Neural cell (in vitro differentiated cells): Measurements from ENCODE around the gene RAD51B. TPM values are rescaled to one million over a fixed set of nuclear protein-coding genes. Genes with fewer than 3 reads are reported as not detected.

Source experiments
- H2AFZ ChIP-seq: fragments of 200-600, 300-800 bp; sonication (generic), shearing (Covaris generic); 2 replicates; pipeline ENCODE4 v1.6.0; 2014; ENCODE audit warnings: low read depth, mild to moderate bottlenecking, antibody characterized with exemption, low read length, moderate library complexity
- H3F3A ChIP-seq: fragments of 200-600 bp; shearing (Covaris generic); 2 replicates; pipeline ENCODE4 v1.6.1; 2016; ENCODE audit warnings: mild to moderate bottlenecking, moderate library complexity, mixed read lengths, antibody characterized with exemption, low read length; ENCODE audit not compliant: insufficient read depth, poor library complexity, severe bottlenecking
- H3K27ac ChIP-seq: fragments of 200-600, 300-800 bp; sonication (generic), shearing (Covaris generic); 2 replicates; pipeline ENCODE4 v1.5.1; 2014; ENCODE audit warnings: mild to moderate bottlenecking, low read length, moderate library complexity
- H3K27me3 ChIP-seq: fragments of 300-800, 200-600 bp; sonication (generic), shearing (Covaris generic); 2 replicates; pipeline ENCODE4 v1.6.0; 2014; ENCODE audit warnings: mild to moderate bottlenecking, low read depth, low read length, moderate library complexity; ENCODE audit not compliant: insufficient read depth
- H3K36me3 ChIP-seq: fragments of 300-800, 200-600 bp; sonication (generic), shearing (Covaris generic); 2 replicates; pipeline ENCODE4 v1.5.1; 2014; ENCODE audit warnings: mild to moderate bottlenecking, antibody characterized with exemption, low read length, moderate library complexity; ENCODE audit not compliant: insufficient read depth
- H3K4me2 ChIP-seq: fragments of 300-800, 200-600 bp; sonication (generic), shearing (Covaris generic); 2 replicates; pipeline ENCODE4 v1.6.0; 2014; ENCODE audit warnings: mild to moderate bottlenecking, low read length
- H3K4me3 ChIP-seq: fragments of 300-800, 200-600 bp; sonication (generic), shearing (Covaris generic); 2 replicates; pipeline ENCODE4 v1.5.1; 2014; ENCODE audit warnings: mild to moderate bottlenecking, low read length, moderate library complexity
- H3K79me2 ChIP-seq: fragments of 200-600 bp; shearing (Covaris generic); replicated peaks from 2 replicates; pipeline ENCODE4 v1.6.0; 2014; ENCODE audit warnings: mild to moderate bottlenecking, low read length, moderate library complexity; ENCODE audit not compliant: insufficient read depth
- H3K9ac ChIP-seq: fragments of 300-800, 200-600 bp; sonication (generic), shearing (Covaris generic); 2 replicates; pipeline ENCODE4 v1.6.1; 2016; ENCODE audit warnings: mild to moderate bottlenecking, low read length, mixed read lengths
- H3K9me2 ChIP-seq: fragments of 200-600 bp; shearing (Covaris generic); 2 replicates; pipeline ENCODE4 v1.6.1; 2016; ENCODE audit warnings: mild to moderate bottlenecking, low read length, mixed read lengths; ENCODE audit not compliant: insufficient read depth
- H3K9me3 ChIP-seq: fragments of 200-600, 300-800 bp; sonication (generic), shearing (Covaris generic); 2 replicates; pipeline ENCODE4 v1.6.1; 2016; ENCODE audit warnings: mild to moderate bottlenecking, mixed run types, low read length, moderate library complexity, mixed read lengths
- H4K20me1 ChIP-seq: fragments of 200-600 bp; shearing (Covaris generic); 2 replicates; pipeline ENCODE4 v1.6.1; 2016; ENCODE audit warnings: mild to moderate bottlenecking, mixed run types; ENCODE audit not compliant: insufficient read depth
- EP300 ChIP-seq: fragments of 450-650 bp; conservative IDR thresholded peaks from 2 replicates; pipeline ENCODE4 v1.6.1; 2014; ENCODE audit warnings: antibody characterized with exemption, mild to moderate bottlenecking, moderate library complexity; ENCODE audit not compliant: poor library complexity, severe bottlenecking
- EZH2 ChIP-seq: fragments of 200-600, 300-800 bp; shearing (Covaris generic), sonication (generic); IDR thresholded peaks from 2 replicates; pipeline ENCODE4 v1.6.1; 2014; ENCODE audit warnings: antibody characterized with exemption, low read length, borderline replicate concordance, mild to moderate bottlenecking; ENCODE audit not compliant: insufficient read depth, poor library complexity, severe bottlenecking
- MXI1 ChIP-seq: fragments of 450-650 bp; conservative IDR thresholded peaks from 2 replicates; pipeline ENCODE4 v1.6.1; 2014; ENCODE audit warnings: antibody characterized with exemption, mild to moderate bottlenecking; ENCODE audit not compliant: poor library complexity, severe bottlenecking
- POLR2AphosphoS5 ChIP-seq: IDR thresholded peaks from 2 replicates; pipeline ENCODE4 v1.6.1; 2012
- RAD21 ChIP-seq: fragments of 450-650 bp; conservative IDR thresholded peaks from 2 replicates; pipeline ENCODE4 v1.6.1; 2014; ENCODE audit warnings: antibody characterized with exemption, mild to moderate bottlenecking, moderate library complexity
- SMC3 ChIP-seq: fragments of 450-650 bp; conservative IDR thresholded peaks from 2 replicates; pipeline ENCODE4 v1.6.1; 2014; ENCODE audit warnings: antibody characterized with exemption, mild to moderate bottlenecking, moderate library complexity; ENCODE audit not compliant: poor library complexity
- TAF1 ChIP-seq: IDR thresholded peaks from 2 replicates; pipeline ENCODE4 v1.6.1; 2012; ENCODE audit warnings: low read depth
- polyA plus RNA-seq: library from polyadenylated mRNA; depleted of rRNA; stranded (reverse); fragments of >200 nt; gene quantifications from 2 replicates; pipeline ENCODE4 v1.2.3, GENCODE V29; 2014
- TF ChIP-seq, protein P1 (sequence below): fragments of 450-650 bp; IDR thresholded peaks from 2 replicates; pipeline ENCODE4 v1.5.1; 2014; ENCODE audit warnings: antibody characterized with exemption, mild to moderate bottlenecking, moderate library complexity; ENCODE audit not compliant: poor library complexity, severe bottlenecking
- TF ChIP-seq, protein P2 (sequence below): IDR thresholded peaks from 2 replicates; pipeline ENCODE4 v1.6.1; 2012; ENCODE audit warnings: borderline replicate concordance

Gene RAD51B
- polyA plus RNA-seq, 1 donor from 2014 or later = 3.1 TPM

DNA sequence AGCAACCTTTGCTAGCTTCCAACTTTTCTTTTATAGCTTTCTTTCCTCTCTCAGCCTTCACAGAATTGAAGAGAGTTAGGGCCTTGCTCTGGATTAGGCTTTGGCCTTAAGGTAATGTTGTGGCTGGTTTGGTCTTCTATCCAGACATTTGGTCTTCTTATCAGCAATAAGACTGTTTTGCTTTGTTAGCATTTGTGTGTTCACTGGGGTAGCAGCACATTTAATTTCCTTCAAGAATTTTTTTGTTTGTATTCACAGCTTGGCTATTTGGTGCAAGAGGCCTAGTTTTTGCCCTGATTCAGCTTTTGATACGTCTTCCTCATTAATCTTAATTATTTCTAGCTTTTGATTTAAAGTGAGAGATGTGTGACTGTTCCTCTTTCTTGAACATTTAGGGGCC, 130.8 kb downstream of the RAD51B start:
- no peak overlapping the region for H3K9ac ChIP-seq
- no peak overlapping the region for H3K4me2 ChIP-seq

DNA sequence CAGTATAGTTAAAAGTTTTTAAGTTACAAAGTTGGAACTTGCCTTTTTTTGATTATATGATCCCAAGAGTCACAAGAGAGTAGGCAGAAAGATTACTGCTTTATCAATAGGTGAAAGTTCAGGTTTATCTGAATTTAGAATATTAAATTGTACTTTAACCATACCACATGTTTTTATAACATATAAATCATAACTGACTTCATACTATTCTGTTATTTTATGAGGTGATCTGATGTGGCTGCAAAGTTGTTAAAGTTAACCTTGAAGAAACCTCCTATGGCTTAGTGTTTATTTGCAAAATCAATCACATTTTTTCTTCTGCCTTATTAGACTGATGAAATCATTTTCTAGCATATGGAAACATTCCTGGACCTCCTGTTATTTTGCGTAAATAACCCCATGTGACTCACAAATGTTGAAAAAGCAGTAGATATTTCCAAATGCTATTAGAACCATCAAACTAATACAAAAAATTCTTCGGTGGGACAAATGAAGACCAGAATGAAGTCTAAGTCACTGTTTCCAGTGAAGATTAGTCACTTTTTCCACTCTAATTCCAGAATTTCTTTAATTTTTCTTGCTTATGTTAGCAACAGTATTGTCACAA, 132.1 kb downstream of the RAD51B start:
- H3K4me2 ChIP-seq = no peak overlapping the region
- H2AFZ ChIP-seq = no peak overlapping the region
- no peaks in the 10 kb centered on the region for H3K9me2 ChIP-seq
- TF ChIP-seq EZH2 (no peak), RAD21 (no peak), EP300 (no peak), SMC3 (no peak), TAF1 (no peak)
- TF ChIP-seq, protein P1, sequence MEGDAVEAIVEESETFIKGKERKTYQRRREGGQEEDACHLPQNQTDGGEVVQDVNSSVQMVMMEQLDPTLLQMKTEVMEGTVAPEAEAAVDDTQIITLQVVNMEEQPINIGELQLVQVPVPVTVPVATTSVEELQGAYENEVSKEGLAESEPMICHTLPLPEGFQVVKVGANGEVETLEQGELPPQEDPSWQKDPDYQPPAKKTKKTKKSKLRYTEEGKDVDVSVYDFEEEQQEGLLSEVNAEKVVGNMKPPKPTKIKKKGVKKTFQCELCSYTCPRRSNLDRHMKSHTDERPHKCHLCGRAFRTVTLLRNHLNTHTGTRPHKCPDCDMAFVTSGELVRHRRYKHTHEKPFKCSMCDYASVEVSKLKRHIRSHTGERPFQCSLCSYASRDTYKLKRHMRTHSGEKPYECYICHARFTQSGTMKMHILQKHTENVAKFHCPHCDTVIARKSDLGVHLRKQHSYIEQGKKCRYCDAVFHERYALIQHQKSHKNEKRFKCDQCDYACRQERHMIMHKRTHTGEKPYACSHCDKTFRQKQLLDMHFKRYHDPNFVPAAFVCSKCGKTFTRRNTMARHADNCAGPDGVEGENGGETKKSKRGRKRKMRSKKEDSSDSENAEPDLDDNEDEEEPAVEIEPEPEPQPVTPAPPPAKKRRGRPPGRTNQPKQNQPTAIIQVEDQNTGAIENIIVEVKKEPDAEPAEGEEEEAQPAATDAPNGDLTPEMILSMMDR = no peak
- peaks cover 2% of the 10 kb centered on the region for H3K9me3 ChIP-seq
- no peaks in the 10 kb centered on the region for H3K36me3 ChIP-seq
- H3K9ac ChIP-seq = no peak overlapping the region
- H3K27ac ChIP-seq = no peak overlapping the region
- H3K27me3 ChIP-seq = no peaks in the 10 kb centered on the region
- H3F3A ChIP-seq = no peaks in the 10 kb centered on the region
- H3K4me3 ChIP-seq = no peak overlapping the region
- no peaks in the 10 kb centered on the region for H3K79me2 ChIP-seq
- H4K20me1 ChIP-seq = no peaks in the 10 kb centered on the region

More for the DNA sequence above, 130.8 kb downstream of the RAD51B start:
- Histone ChIP-seq H3K4me3 (no peak overlapping the region), H2AFZ (no peak overlapping the region), H3K27ac (no peak overlapping the region), H3K9me3 (peaks cover 2% of the 10 kb centered on the region), H3F3A (no peaks in the 10 kb centered on the region), H3K9me2 (no peaks in the 10 kb centered on the region), H3K79me2 (no peaks in the 10 kb centered on the region), H3K36me3 (no peaks in the 10 kb centered on the region), H3K27me3 (no peaks in the 10 kb centered on the region), H4K20me1 (no peaks in the 10 kb centered on the region)
- TF ChIP-seq SMC3 = no peak
- TF ChIP-seq EP300 = no peak
- no peak for TF ChIP-seq RAD21
- no peak for TF ChIP-seq MXI1
- no peak for TF ChIP-seq TAF1
- TF ChIP-seq POLR2AphosphoS5 = no peak
- no peak for TF ChIP-seq EZH2
- TF ChIP-seq, protein P1 = no peak
- TF ChIP-seq, protein P2, sequence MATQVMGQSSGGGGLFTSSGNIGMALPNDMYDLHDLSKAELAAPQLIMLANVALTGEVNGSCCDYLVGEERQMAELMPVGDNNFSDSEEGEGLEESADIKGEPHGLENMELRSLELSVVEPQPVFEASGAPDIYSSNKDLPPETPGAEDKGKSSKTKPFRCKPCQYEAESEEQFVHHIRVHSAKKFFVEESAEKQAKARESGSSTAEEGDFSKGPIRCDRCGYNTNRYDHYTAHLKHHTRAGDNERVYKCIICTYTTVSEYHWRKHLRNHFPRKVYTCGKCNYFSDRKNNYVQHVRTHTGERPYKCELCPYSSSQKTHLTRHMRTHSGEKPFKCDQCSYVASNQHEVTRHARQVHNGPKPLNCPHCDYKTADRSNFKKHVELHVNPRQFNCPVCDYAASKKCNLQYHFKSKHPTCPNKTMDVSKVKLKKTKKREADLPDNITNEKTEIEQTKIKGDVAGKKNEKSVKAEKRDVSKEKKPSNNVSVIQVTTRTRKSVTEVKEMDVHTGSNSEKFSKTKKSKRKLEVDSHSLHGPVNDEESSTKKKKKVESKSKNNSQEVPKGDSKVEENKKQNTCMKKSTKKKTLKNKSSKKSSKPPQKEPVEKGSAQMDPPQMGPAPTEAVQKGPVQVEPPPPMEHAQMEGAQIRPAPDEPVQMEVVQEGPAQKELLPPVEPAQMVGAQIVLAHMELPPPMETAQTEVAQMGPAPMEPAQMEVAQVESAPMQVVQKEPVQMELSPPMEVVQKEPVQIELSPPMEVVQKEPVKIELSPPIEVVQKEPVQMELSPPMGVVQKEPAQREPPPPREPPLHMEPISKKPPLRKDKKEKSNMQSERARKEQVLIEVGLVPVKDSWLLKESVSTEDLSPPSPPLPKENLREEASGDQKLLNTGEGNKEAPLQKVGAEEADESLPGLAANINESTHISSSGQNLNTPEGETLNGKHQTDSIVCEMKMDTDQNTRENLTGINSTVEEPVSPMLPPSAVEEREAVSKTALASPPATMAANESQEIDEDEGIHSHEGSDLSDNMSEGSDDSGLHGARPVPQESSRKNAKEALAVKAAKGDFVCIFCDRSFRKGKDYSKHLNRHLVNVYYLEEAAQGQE = no peak
